ENCODE data around the gene MEGF10.
"Not testable (repeated sequence)": the region's sequence is repeated elsewhere in the genome, so short reads cannot be mapped to it uniquely, and the experiment has no call there.

The MEGF10 gene

GRCh38 chr5:127280491-127281220, 9.9 kb upstream of the MEGF10 start:
- Histone ChIP-seq H4K20me1 (no peaks in the 10 kb centered on the region), H3K36me3 (no peaks in the 10 kb centered on the region), H3K27ac (no peak overlapping the region), H3K4me2 (no peak overlapping the region), H3K4me3 (no peak overlapping the region), H3K9ac (no peak overlapping the region), H3K27me3 (no peaks in the 10 kb centered on the region), H3K9me3 (replicated peaks in 1 of 11) (no peaks in the 10 kb centered on the region), H3K4me1 (peaks cover 0 to 4% (median 0%) of the 10 kb centered on the region in 10 experiments; a peak in 2 of 20 replicates)
- no peak for TF ChIP-seq Cebpa-rat (IDR thresholded peaks at IDR 0.05)

DNA sequence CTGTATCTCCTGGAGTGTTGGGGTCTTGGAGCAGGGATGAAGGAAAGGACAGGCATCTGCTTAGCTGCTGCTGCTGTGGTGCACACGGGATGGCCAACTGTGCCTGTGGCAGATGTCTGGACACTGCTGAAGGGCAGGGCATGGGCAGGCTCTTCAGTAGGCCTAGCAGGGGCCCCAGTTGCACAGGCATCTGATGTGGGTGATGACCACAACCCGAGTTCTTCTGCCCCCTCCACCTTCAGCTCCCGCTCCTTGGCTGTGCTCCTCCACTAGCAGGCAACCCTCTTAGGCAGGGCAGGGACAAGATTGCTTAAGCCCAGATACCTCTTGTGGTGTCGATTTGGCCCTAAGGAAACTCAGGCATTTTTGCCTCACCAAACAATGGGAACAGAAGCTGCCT, 9.0 kb upstream of the MEGF10 start:
- no peak overlapping the region for H3K27ac ChIP-seq
- H3K9ac ChIP-seq = no peak overlapping the region
- no peak for TF ChIP-seq Cebpa-rat (IDR thresholded peaks at IDR 0.05)
- no peak overlapping the region for H3K4me2 ChIP-seq
- no peaks in the 10 kb centered on the region for H3K36me3 ChIP-seq
- H3K27me3 ChIP-seq = no peaks in the 10 kb centered on the region
- no peaks in the 10 kb centered on the region for H4K20me1 ChIP-seq
- H3K9me3 ChIP-seq (replicated peaks in 1 of 11) = no peaks in the 10 kb centered on the region
- peaks cover 0 to 4% (median 0%) of the 10 kb centered on the region in 10 experiments; a peak in 2 of 20 replicates for H3K4me1 ChIP-seq
- no peak overlapping the region for H3K4me3 ChIP-seq

DNA sequence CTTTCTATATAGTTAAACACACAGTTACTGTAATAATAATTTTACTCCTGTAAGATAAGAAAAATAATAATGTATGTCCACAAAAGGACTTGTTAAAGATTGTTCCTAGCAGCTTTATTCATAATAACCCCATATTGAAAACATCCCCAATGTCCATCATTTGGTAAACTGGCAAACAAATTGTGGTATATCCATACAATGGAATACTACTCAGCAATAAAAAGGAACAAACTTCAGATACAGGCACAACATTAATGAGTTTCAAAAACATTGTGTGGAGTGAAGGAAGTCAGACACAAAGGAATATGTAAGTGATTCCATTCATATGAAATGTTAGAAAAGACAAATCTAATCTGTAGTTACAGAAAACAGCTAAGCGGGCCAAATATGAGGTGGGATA, 1.9 kb upstream of the MEGF10 start:
- TF ChIP-seq Cebpa-rat (IDR thresholded peaks at IDR 0.05) = no peak
- H3K9ac ChIP-seq = no peak overlapping the region
- H3K4me1 ChIP-seq = no peaks in the 10 kb centered on the region
- H3K36me3 ChIP-seq = no peaks in the 10 kb centered on the region
- no peaks in the 10 kb centered on the region for H3K27me3 ChIP-seq
- no peaks in the 10 kb centered on the region for H4K20me1 ChIP-seq
- H3K4me3 ChIP-seq = no peak overlapping the region
- H3K9me3 ChIP-seq (replicated peaks in 1 of 11) = peaks cover 26 to 33% (median 30%) of the 10 kb centered on the region in 11 experiments; a peak in 21 of 22 replicates
- H3K27ac ChIP-seq = no peak overlapping the region
- no peak overlapping the region for H3K4me2 ChIP-seq

GRCh38 chr5:127290946-127291693, 524 bp downstream of the MEGF10 start:
- no peak overlapping the region for H3K27ac ChIP-seq
- H3K4me2 ChIP-seq = no peak overlapping the region
- H3K4me1 ChIP-seq = no peaks in the 10 kb centered on the region
- H3K9ac ChIP-seq = no peak overlapping the region
- H3K36me3 ChIP-seq = no peaks in the 10 kb centered on the region
- no peak for TF ChIP-seq Cebpa-rat (IDR thresholded peaks at IDR 0.05)
- H3K27me3 ChIP-seq = no peaks in the 10 kb centered on the region
- no peaks in the 10 kb centered on the region for H4K20me1 ChIP-seq
- no peak overlapping the region for H3K4me3 ChIP-seq
- peaks cover 26 to 33% (median 30%) of the 10 kb centered on the region in 11 experiments; a peak in 21 of 22 replicates for H3K9me3 ChIP-seq (replicated peaks in 1 of 11)

DNA sequence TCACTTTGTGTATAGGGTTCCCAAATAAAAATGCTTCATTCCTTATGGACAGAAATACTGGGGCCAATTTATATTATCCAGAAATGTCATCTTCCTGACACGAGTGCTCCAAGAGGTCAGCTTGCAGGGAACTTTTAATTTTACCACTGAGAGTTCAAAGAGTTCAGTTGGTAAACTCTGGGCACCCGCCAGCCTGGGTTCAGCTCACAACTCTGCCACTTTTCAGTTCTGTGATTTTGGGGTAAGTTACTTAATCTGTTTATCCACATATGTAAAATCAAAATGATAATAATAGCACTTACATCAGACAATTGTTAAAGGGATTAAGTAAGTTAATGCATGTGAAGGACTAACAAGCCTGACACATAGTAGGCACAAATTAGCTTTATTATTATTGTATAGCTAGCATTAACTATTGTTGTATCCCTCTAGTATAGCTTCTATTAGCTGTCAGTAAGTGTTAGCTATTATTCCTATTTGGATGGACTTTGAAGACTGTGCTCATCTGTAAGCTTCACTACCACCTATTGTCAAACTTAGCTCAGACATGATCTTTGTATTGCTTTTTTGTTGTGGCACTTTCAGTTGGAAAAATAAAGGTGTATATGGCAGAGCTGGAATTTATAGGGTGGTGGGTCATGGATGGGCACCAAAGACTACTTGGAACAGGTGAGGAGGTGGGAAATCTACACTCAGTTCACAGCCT, 1.6 kb downstream of the MEGF10 start:
- H3K9ac ChIP-seq = no peak overlapping the region
- no peaks in the 10 kb centered on the region for H4K20me1 ChIP-seq
- H3K9me3 ChIP-seq (replicated peaks in 1 of 11) = peaks cover 26 to 33% (median 30%) of the 10 kb centered on the region in 11 experiments; a peak in 21 of 22 replicates
- no peak overlapping the region for H3K4me3 ChIP-seq
- H3K27ac ChIP-seq = no peak overlapping the region
- TF ChIP-seq Cebpa-rat (IDR thresholded peaks at IDR 0.05) = no peak
- no peak overlapping the region for H3K4me2 ChIP-seq
- no peaks in the 10 kb centered on the region for H3K27me3 ChIP-seq
- H3K36me3 ChIP-seq = no peaks in the 10 kb centered on the region
- H3K4me1 ChIP-seq = no peaks in the 10 kb centered on the region

GRCh38 chr5:127293373-127293772, 2.8 kb downstream of the MEGF10 start:
- no peak overlapping the region for H3K9ac ChIP-seq
- H3K4me3 ChIP-seq = no peak overlapping the region
- H3K27ac ChIP-seq = no peak overlapping the region
- no peaks in the 10 kb centered on the region for H3K4me1 ChIP-seq
- H4K20me1 ChIP-seq = no peaks in the 10 kb centered on the region
- no peaks in the 10 kb centered on the region for H3K36me3 ChIP-seq
- no peak for TF ChIP-seq Cebpa-rat (IDR thresholded peaks at IDR 0.05)
- peaks cover 24 to 31% (median 27%) of the 10 kb centered on the region in 11 experiments; a peak in 21 of 22 replicates for H3K9me3 ChIP-seq (replicated peaks in 1 of 11)
- H3K4me2 ChIP-seq = no peak overlapping the region
- H3K27me3 ChIP-seq = no peaks in the 10 kb centered on the region

GRCh38 chr5:127294829-127295228, 4.2 kb downstream of the MEGF10 start:
- H3K27ac ChIP-seq = no peak overlapping the region
- no peak for TF ChIP-seq Cebpa-rat (IDR thresholded peaks at IDR 0.05)
- no peak overlapping the region for H3K9ac ChIP-seq
- no peaks in the 10 kb centered on the region for H3K27me3 ChIP-seq
- no peaks in the 10 kb centered on the region for H4K20me1 ChIP-seq
- no peaks in the 10 kb centered on the region for H3K4me1 ChIP-seq
- H3K4me3 ChIP-seq = no peak overlapping the region
- no peak overlapping the region for H3K4me2 ChIP-seq
- peaks cover 10 to 17% (median 13%) of the 10 kb centered on the region in 11 experiments; a peak in 20 of 22 replicates for H3K9me3 ChIP-seq (replicated peaks in 1 of 11)
- H3K36me3 ChIP-seq = no peaks in the 10 kb centered on the region

GRCh38 chr5:127295454-127295853, 4.9 kb downstream of the MEGF10 start:
- Histone ChIP-seq H4K20me1 (no peaks in the 10 kb centered on the region), H3K4me2 (no peak overlapping the region), H3K36me3 (no peaks in the 10 kb centered on the region), H3K27ac (no peak overlapping the region), H3K4me3 (no peak overlapping the region), H3K9ac (no peak overlapping the region), H3K9me3 (replicated peaks in 1 of 11) (peaks cover 4 to 11% (median 6%) of the 10 kb centered on the region in 11 experiments; a peak in 19 of 22 replicates), H3K27me3 (no peaks in the 10 kb centered on the region), H3K4me1 (no peaks in the 10 kb centered on the region)
- no peak for TF ChIP-seq Cebpa-rat (IDR thresholded peaks at IDR 0.05)

DNA sequence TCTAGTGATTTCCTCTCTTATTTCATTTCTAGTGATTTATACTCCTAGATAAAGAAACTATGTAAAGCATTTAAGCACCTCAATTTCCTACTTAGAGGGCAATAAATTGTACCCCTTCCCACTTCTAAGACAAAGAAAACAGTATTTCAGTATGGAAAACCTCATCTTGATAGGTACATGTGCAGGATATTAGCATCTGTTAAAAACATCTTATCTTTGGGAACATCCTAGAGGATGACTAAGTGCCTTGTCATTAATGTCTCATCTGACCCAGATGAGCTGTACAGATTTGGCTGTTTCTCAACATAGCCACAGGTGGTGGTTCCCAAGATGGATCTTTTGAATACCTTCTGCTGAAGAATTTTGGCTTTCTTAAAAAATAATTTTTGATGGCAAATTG, 5.7 kb downstream of the MEGF10 start:
- Histone ChIP-seq H3K9me3 (replicated peaks in 1 of 11) (0 out of 22 replicates have a peak, but pooled peaks cover 0 to 2% (median 0%) of the 10 kb centered on the region in 11 experiments), H3K4me2 (no peak overlapping the region), H3K4me3 (no peak overlapping the region), H3K9ac (no peak overlapping the region), H3K27me3 (no peaks in the 10 kb centered on the region), H3K36me3 (no peaks in the 10 kb centered on the region), H4K20me1 (no peaks in the 10 kb centered on the region), H3K27ac (no peak overlapping the region), H3K4me1 (no peaks in the 10 kb centered on the region)
- TF ChIP-seq Cebpa-rat (IDR thresholded peaks at IDR 0.05) = no peak

- not testable (repeated sequence) for H3K4me1 ChIP-seq; H4K20me1 ChIP-seq; H3K9ac ChIP-seq; H3K36me3 ChIP-seq; H3K27me3 ChIP-seq; H3K27ac ChIP-seq; H3K9me3 ChIP-seq (replicated peaks in 1 of 11); H3K4me3 ChIP-seq; H3K4me2 ChIP-seq
Observed at GRCh38 chr5:127296894-127297293, 6.3 kb downstream of the MEGF10 start.
